K562 (cell line): ENCODE measurements around the gene ZDHHC8. TPM values are rescaled to one million over a fixed set of nuclear protein-coding genes. Genes with fewer than 3 reads are reported as not detected.

Source experiments
- ATF3 ChIP-seq, 2 experiments: fragments of 450-650 bp in 1 of 2; sonication (generic) in 1 of 2; formaldehyde crosslinking in 1 of 2; IDR thresholded peaks in 1 of 2; conservative IDR thresholded peaks in 1 of 2; 2 replicates each; pipeline versions ENCODE4 v1.6.1 to v1.8.1; 2016 to 2023; ENCODE audit warnings: mild to moderate bottlenecking in 2 of 2, moderate library complexity in 2 of 2, inconsistent platforms in 1 of 2, missing genetic modification reagents in 1 of 2
- FIP1L1 ChIP-seq: fragments of 200-400 bp; formaldehyde crosslinking; IDR thresholded peaks from 2 replicates; pipeline ENCODE4 v1.6.1; 2018; ENCODE audit warnings: mild to moderate bottlenecking, low read depth, low read length; ENCODE audit not compliant: poor library complexity, severe bottlenecking
- HCFC1 ChIP-seq: IDR thresholded peaks from 2 replicates; pipeline ENCODE4 v1.6.1; 2012; ENCODE audit warnings: low read depth, low read length, improper control_type of control experiment
- HMBOX1 ChIP-seq: sonication (generic); IDR thresholded peaks from 2 replicates; pipeline ENCODE4 v1.6.1; 2016
- POLR3A ChIP-seq: IDR thresholded peaks from 2 replicates; pipeline ENCODE4 v1.6.1; 2011; ENCODE audit warnings: borderline replicate concordance, mild to moderate bottlenecking, moderate library complexity; ENCODE audit not compliant: insufficient read length, insufficient read depth; ENCODE audit errors: extremely low read depth
- POLR3G ChIP-seq: IDR thresholded peaks from 2 replicates; pipeline ENCODE4 v1.6.1; 2011; ENCODE audit not compliant: insufficient read length, insufficient replicate concordance; ENCODE audit errors: extremely low read depth
- PREB ChIP-seq: sonication (generic); formaldehyde crosslinking; IDR thresholded peaks from 2 replicates; pipeline ENCODE4 v1.8.1; 2023; ENCODE audit warnings: mild to moderate bottlenecking, missing genetic modification reagents
- TGIF2 ChIP-seq: sonication (generic); formaldehyde crosslinking; IDR thresholded peaks from 2 replicates; pipeline ENCODE4 v1.8.1; 2022; ENCODE audit warnings: mild to moderate bottlenecking, missing genetic modification reagents, moderate library complexity
- polyA plus RNA-seq, 8 experiments: library from polyadenylated mRNA; depleted of rRNA in 4 of 8; stranded (reverse) in 5 of 8; unstranded in 3 of 8; fragments of >200 nt; fragmentation: Nextera tagmentation in 2 of 8; fragmentation: Illumina TruSeq in 1 of 8; extraction: Ambion mirVana in 2 of 8; extraction: Trizol in 1 of 8; gene quantifications; 2 replicates each; pipeline versions ENCODE4 v1.2.1 to v1.2.3, GENCODE V29; 2011 to 2014; ENCODE audit warnings: inconsistent platforms in 1 of 8, missing spikeins in 1 of 8
- total RNA-seq, 7 experiments: library from RNA; depleted of rRNA in 6 of 7; stranded (reverse); fragments of >200 nt in 6 of 7; fragmentation: Illumina TruSeq in 2 of 7; extraction: Trizol in 2 of 7; gene quantifications; 2 replicates each; pipeline versions ENCODE4 v1.2.1 to v1.2.3, GENCODE V29; 2011 to 2021; ENCODE audit warnings: low replicate concordance in 1 of 7
- TF ChIP-seq, protein P1 (sequence below): sonication (generic); formaldehyde crosslinking; IDR thresholded peaks from 2 replicates; pipeline ENCODE4 v1.8.1; 2023; ENCODE audit warnings: mild to moderate bottlenecking, missing genetic modification reagents
- TF ChIP-seq, protein P2 (sequence below), 2 experiments: fragments of 250-450 bp in 1 of 2; fragments of 450-650 bp in 1 of 2; sonication (Bioruptor Pico) in 1 of 2; IDR thresholded peaks; 2 replicates each; pipeline versions ENCODE4 v1.6.1 to v1.8.0; 2016 to 2021; ENCODE audit warnings: mild to moderate bottlenecking in 2 of 2, moderate library complexity in 2 of 2, missing compliant biosample characterization in 1 of 2, missing genetic modification characterization in 1 of 2
- TF ChIP-seq, protein P3 (sequence below): fragments of 250-450 bp; sonication (Bioruptor Pico); IDR thresholded peaks from 2 replicates; pipeline ENCODE4 v1.4.0; 2020

The ZDHHC8 gene
- total and polyA plus RNA-seq, 9 of the 15 experiments (the other 6 are each of a cell fraction or from before 2014, with no cell fraction given), result 0.04 to 109 (median 16.4) TPM

GRCh38 chr22:20130731-20131596, 640 bp upstream of the ZDHHC8 start (continued):
- TF ChIP-seq, protein P1, sequence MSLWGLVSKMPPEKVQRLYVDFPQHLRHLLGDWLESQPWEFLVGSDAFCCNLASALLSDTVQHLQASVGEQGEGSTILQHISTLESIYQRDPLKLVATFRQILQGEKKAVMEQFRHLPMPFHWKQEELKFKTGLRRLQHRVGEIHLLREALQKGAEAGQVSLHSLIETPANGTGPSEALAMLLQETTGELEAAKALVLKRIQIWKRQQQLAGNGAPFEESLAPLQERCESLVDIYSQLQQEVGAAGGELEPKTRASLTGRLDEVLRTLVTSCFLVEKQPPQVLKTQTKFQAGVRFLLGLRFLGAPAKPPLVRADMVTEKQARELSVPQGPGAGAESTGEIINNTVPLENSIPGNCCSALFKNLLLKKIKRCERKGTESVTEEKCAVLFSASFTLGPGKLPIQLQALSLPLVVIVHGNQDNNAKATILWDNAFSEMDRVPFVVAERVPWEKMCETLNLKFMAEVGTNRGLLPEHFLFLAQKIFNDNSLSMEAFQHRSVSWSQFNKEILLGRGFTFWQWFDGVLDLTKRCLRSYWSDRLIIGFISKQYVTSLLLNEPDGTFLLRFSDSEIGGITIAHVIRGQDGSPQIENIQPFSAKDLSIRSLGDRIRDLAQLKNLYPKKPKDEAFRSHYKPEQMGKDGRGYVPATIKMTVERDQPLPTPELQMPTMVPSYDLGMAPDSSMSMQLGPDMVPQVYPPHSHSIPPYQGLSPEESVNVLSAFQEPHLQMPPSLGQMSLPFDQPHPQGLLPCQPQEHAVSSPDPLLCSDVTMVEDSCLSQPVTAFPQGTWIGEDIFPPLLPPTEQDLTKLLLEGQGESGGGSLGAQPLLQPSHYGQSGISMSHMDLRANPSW, result no peak; the same call in 1 of the 2 replicates
- no peak for TF ChIP-seq ATF3 (IDR thresholded peaks at IDR 0.05)
- no peak for TF ChIP-seq ATF3 (CRISPR knock-in tag; conservative IDR thresholded peaks at IDR 0.05)
- TF ChIP-seq POLR3G, result no peak
- no peak for TF ChIP-seq TGIF2 (CRISPR knock-in tag)
- peak; percentile 40 for TF ChIP-seq HCFC1
- no peak for TF ChIP-seq HMBOX1
- TF ChIP-seq PREB (CRISPR knock-in tag), result no peak
- TF ChIP-seq, protein P2, sequence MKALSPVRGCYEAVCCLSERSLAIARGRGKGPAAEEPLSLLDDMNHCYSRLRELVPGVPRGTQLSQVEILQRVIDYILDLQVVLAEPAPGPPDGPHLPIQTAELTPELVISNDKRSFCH (CRISPR knock-in tag; IDR thresholded peaks at IDR 0.05), result no peak
- TF ChIP-seq, protein P2 (tag; IDR thresholded peaks at IDR 0.05), result peak; percentile 91
- TF ChIP-seq, protein P3, sequence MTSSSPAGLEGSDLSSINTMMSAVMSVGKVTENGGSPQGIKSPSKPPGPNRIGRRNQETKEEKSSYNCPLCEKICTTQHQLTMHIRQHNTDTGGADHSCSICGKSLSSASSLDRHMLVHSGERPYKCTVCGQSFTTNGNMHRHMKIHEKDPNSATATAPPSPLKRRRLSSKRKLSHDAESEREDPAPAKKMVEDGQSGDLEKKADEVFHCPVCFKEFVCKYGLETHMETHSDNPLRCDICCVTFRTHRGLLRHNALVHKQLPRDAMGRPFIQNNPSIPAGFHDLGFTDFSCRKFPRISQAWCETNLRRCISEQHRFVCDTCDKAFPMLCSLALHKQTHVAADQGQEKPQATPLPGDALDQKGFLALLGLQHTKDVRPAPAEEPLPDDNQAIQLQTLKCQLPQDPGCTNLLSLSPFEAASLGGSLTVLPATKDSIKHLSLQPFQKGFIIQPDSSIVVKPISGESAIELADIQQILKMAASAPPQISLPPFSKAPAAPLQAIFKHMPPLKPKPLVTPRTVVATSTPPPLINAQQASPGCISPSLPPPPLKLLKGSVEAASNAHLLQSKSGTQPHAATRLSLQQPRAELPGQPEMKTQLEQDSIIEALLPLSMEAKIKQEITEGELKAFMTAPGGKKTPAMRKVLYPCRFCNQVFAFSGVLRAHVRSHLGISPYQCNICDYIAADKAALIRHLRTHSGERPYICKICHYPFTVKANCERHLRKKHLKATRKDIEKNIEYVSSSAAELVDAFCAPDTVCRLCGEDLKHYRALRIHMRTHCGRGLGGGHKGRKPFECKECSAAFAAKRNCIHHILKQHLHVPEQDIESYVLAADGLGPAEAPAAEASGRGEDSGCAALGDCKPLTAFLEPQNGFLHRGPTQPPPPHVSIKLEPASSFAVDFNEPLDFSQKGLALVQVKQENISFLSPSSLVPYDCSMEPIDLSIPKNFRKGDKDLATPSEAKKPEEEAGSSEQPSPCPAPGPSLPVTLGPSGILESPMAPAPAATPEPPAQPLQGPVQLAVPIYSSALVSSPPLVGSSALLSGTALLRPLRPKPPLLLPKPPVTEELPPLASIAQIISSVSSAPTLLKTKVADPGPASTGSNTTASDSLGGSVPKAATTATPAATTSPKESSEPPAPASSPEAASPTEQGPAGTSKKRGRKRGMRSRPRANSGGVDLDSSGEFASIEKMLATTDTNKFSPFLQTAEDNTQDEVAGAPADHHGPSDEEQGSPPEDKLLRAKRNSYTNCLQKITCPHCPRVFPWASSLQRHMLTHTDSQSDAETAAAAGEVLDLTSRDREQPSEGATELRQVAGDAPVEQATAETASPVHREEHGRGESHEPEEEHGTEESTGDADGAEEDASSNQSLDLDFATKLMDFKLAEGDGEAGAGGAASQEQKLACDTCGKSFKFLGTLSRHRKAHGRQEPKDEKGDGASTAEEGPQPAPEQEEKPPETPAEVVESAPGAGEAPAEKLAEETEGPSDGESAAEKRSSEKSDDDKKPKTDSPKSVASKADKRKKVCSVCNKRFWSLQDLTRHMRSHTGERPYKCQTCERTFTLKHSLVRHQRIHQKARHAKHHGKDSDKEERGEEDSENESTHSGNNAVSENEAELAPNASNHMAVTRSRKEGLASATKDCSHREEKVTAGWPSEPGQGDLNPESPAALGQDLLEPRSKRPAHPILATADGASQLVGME (CRISPR knock-in tag), result peak; percentile 88
- TF ChIP-seq FIP1L1, result peak; percentile 82
- TF ChIP-seq POLR3A, result no peak
